ENCODE results near the gene PSMG3.

Gene PSMG3

GRCh38 chr7:1578513-1578912, 8.7 kb upstream of the PSMG3 start:
- no peak for DNase-seq

GRCh38 chr7:1576521-1577253, 6.9 kb upstream of the PSMG3 start:
- no peak for DNase-seq

GRCh38 chr7:1575809-1576208, 6.0 kb upstream of the PSMG3 start:
- no peak for DNase-seq

GRCh38 chr7:1572111-1572822, 2.4 kb upstream of the PSMG3 start:
- DNase-seq = no peak

GRCh38 chr7:1569440-1569832, 396 bp downstream of the PSMG3 start:
- DNase-seq = no peak

GRCh38 chr7:1569016-1569415, 816 bp downstream of the PSMG3 start:
- peak; percentile 18 for DNase-seq

- DNase-seq = peak; percentile 3
Observed at GRCh38 chr7:1567896-1568510, 1.8 kb downstream of the PSMG3 start.

GRCh38 chr7:1567049-1567771, 2.6 kb downstream of the PSMG3 start:
- DNase-seq = peak; percentile 9

- DNase-seq = peak; percentile 12
Observed at GRCh38 chr7:1566687-1567048, 3.2 kb downstream of the PSMG3 start.

- no peak for DNase-seq
Observed at GRCh38 chr7:1564603-1565022, 5.2 kb downstream of the PSMG3 start.

GRCh38 chr7:1563981-1564602, 5.7 kb downstream of the PSMG3 start:
- DNase-seq = no peak

- no peak for DNase-seq
Observed at GRCh38 chr7:1562597-1563051, 7.2 kb downstream of the PSMG3 start.

GRCh38 chr7:1562116-1562515, 7.7 kb downstream of the PSMG3 start:
- no peak for DNase-seq

GRCh38 chr7:1561036-1561940, 8.5 kb downstream of the PSMG3 start:
- DNase-seq = no peak

GRCh38 chr7:1560620-1561031, 9.2 kb downstream of the PSMG3 start:
- no peak for DNase-seq

GRCh38 chr7:1559626-1560590, 9.9 kb downstream of the PSMG3 start:
- no peak for DNase-seq

GRCh38 chr7:1558841-1559625, 10.8 kb downstream of the PSMG3 start:
- no peak for DNase-seq

- DNase-seq = peak; percentile 51
Observed at GRCh38 chr7:1558181-1558811, 11.5 kb downstream of the PSMG3 start.

- DNase-seq = peak; percentile 9
Observed at GRCh38 chr7:1557771-1558170, 12.1 kb downstream of the PSMG3 start.
